Right lobe of liver (tissue), 6 donors: ENCODE results near the gene KRTAP26-1. TPM values are rescaled to one million over a fixed set of nuclear protein-coding genes. Genes with fewer than 3 reads are reported as not detected.

ENCODE experiments used
- ATAC-seq, 4 donors: fragments of 200-7000 bp; cut with Tn5 transposase; one replicate each; pipeline ENCODE4 v1.9.1; 2020; ENCODE audit warnings: mild to moderate bottlenecking in 4 of 4, moderate library complexity in 4 of 4
- DNase-seq, 3 donors: peaks; one replicate each; pipeline ENCODE4 v3.0.0-alpha.2; 2020
- H3K27ac ChIP-seq, 3 donors: fragments of 200-600 bp; one replicate each; pipeline ENCODE4 v1.8.0; 2022
- H3K27me3 ChIP-seq, 2 donors: fragments of 200-600 bp; one replicate each; pipeline ENCODE4 v1.8.0; 2022
- H3K36me3 ChIP-seq, 4 donors: fragments of 200-600 bp; sonication (generic) in 1 of 4; one replicate each; pipeline versions ENCODE4 v1.5.1 to v1.8.0; 2017 to 2022; ENCODE audit warnings: control low read depth in 1 of 4
- H3K4me1 ChIP-seq, 4 donors: fragments of 200-600 bp; sonication (generic) in 1 of 4; one replicate each; pipeline versions ENCODE4 v1.5.1 to v1.8.0; 2017 to 2022; ENCODE audit warnings: control low read depth in 1 of 4
- H3K4me3 ChIP-seq, 3 donors: fragments of 200-600 bp; one replicate each; pipeline ENCODE4 v1.8.0; 2022
- H3K9me3 ChIP-seq, 4 donors: fragments of 200-600 bp; sonication (generic) in 1 of 4; one replicate each; pipeline versions ENCODE4 v1.5.1 to v1.8.0; 2017 to 2022; ENCODE audit warnings: control low read depth in 1 of 4
- POLR2A ChIP-seq: fragments of 450-650 bp; IDR thresholded peaks from one replicate; pipeline ENCODE4 v1.6.1; 2017; ENCODE audit warnings: antibody characterized with exemption, mild to moderate bottlenecking
- whole genome bisulfite sequencing: methylation state at CpG from one replicate; pipeline ENCODE4 v1.1.6; 2018; ENCODE audit warnings: low coverage, low lambda C conversion rate; ENCODE audit not compliant: insufficient coverage; ENCODE audit errors: missing lambda C conversion rate; 5-methylcytosine and 5-hydroxymethylcytosine counted together
- intact Hi-C, 2 donors: fragments of 100-400 bp; cut with DNase I; formaldehyde crosslinking; loops; one replicate each; pipeline versions ENCODE4 v1.11.2 to v1.14.1; 2022
- total RNA-seq, 6 experiments: library from RNA; depleted of rRNA in 2 of 6; stranded (reverse); fragments of >200 nt in 2 of 6; fragmentation: NEBNext Ultra II Directional in 3 of 6; extraction: Animal tissue kit (Norgen Biotek cat#: 25700) in 3 of 6; gene quantifications; one replicate each; pipeline versions ENCODE4 v1.1.0 to v1.2.4, GENCODE V29; 2016 to 2023
- TF ChIP-seq, protein P1 (sequence below), 4 donors: fragments of 200-600 bp in 3 of 4; fragments of 450-650 bp in 1 of 4; IDR thresholded peaks; one replicate each; pipeline versions ENCODE4 v1.5.1 to v1.8.0; 2016 to 2022; ENCODE audit warnings: antibody characterized with exemption in 4 of 4, mild to moderate bottlenecking in 2 of 4
- donor health status: DM: no; HTN: yes; CAD: no.
- donor health status: DM: no; HTN: no; CAD: no.
- donor health status: DM: no; HTN: no; CAD: no.
- donor health status: DM: no; HTN: yes; CAD: no.
- donor health status: DM: no; HTN: yes; CAD: no.

KRTAP26-1 gene
- total RNA-seq, 6 experiments from 2014 or later: not detected

DNA sequence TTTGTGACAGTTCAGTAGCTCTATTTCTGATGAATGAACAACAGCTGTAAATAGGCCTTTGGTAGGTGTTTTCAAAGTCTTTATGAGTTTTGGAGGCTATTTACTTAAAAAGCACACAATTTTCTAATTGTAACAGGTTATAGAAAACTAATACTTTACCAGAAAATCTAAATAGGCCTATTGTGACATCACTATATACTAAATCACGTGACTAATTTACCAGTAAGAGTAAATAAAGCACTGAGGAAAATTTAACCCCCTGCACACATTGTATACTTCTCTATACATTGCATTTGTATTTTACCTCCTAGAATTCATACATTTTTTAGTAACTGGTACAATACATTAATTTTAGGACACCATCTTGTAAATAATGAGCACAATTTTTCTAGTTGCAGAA is 15.0 kb downstream of the KRTAP26-1 start:
- intact Hi-C loops: no loop called here
- Histone ChIP-seq H3K27ac (no peak overlapping the region), H3K9me3 (no peaks in the 10 kb centered on the region), H3K27me3 (no peaks in the 10 kb centered on the region), H3K4me1 (no peaks in the 10 kb centered on the region), H3K4me3 (no peak overlapping the region), H3K36me3 (no peaks in the 10 kb centered on the region)
- DNase-seq: no peak
- WGBS: 15% methylated on average over 1 of the region's 1 CpG
- TF ChIP-seq, protein P1, sequence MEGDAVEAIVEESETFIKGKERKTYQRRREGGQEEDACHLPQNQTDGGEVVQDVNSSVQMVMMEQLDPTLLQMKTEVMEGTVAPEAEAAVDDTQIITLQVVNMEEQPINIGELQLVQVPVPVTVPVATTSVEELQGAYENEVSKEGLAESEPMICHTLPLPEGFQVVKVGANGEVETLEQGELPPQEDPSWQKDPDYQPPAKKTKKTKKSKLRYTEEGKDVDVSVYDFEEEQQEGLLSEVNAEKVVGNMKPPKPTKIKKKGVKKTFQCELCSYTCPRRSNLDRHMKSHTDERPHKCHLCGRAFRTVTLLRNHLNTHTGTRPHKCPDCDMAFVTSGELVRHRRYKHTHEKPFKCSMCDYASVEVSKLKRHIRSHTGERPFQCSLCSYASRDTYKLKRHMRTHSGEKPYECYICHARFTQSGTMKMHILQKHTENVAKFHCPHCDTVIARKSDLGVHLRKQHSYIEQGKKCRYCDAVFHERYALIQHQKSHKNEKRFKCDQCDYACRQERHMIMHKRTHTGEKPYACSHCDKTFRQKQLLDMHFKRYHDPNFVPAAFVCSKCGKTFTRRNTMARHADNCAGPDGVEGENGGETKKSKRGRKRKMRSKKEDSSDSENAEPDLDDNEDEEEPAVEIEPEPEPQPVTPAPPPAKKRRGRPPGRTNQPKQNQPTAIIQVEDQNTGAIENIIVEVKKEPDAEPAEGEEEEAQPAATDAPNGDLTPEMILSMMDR (IDR thresholded peaks at IDR 0.05): no peak
- no peak for TF ChIP-seq POLR2A
- ATAC-seq: no peak

DNA sequence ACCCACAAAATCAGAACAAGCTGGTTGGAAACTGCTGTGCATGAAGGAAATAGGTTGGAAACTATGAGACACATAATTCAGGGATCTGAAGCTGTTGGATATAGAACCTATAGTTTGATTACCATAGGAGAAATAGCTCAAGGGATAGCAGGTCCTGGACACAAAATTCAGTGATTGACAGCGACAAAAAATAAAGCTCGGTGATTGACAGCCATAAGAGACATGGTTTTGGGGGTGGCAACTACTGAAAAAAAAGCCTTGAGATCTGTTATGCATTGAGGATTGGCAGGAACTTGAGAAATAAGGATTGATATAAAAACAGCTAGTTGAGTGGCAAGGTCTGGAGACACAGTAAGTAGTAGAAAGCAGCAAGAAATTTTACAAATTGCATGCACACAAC is 30.9 kb downstream of the KRTAP26-1 start, which contains the start of gene KRTAP25-1:
Gene KRTAP25-1, minus strand, starts transcription at position 300 of the 400 bp plus-strand sequence. Its CDS starts 24 bp downstream, at position 276.
- Histone ChIP-seq H3K4me1 (no peaks in the 10 kb centered on the region), H3K36me3 (no peaks in the 10 kb centered on the region), H3K27me3 (no peaks in the 10 kb centered on the region), H3K4me3 (no peak within 1 kb of the TSS), H3K27ac (no peak within 1 kb of the TSS), H3K9me3 (no peaks in the 10 kb centered on the region)
- DNase-seq (no peak), ATAC-seq (no peak)
- WGBS: 80% methylated on average over 2 of the region's 2 CpGs
- TF ChIP-seq POLR2A: no peak
- TF ChIP-seq, protein P1 (IDR thresholded peaks at IDR 0.05): no peak
- intact Hi-C loops: no loop called here

DNA sequence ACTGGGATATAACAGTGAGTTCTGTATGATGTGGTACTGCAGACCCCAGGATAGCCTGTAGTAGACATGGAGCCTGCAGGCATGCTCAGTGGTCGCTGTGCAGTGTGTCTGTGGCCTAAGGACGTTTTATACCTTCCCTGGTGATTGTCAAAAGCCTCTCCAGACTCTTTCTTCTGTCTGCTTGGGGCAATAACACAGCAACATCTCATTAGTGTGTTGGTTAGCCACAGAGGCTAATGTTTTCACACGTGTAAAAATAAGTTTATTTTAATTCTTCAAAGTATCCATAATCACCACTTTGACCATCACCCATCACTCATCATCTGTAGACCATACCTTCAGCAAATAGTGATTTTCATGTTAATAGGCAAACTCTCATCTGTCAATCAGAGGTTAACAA is 37.3 kb downstream of the KRTAP26-1 start, which contains the start of gene KRTAP24-1:
Gene KRTAP24-1, minus strand, starts transcription at position 101 of the 400 bp plus-strand sequence. Its CDS starts 18 bp downstream, at position 83.
- no peaks in the 10 kb centered on the region for H3K4me1 ChIP-seq
- TF ChIP-seq, protein P1 (IDR thresholded peaks at IDR 0.05): no peak
- TF ChIP-seq POLR2A: no peak
- no peaks in the 10 kb centered on the region for H3K27me3 ChIP-seq
- H3K4me3 ChIP-seq: no peak within 1 kb of the TSS
- DNase-seq (no peak), ATAC-seq (peak in 1 of 4 donors; percentile 33)
- no peaks in the 10 kb centered on the region for H3K9me3 ChIP-seq
- H3K27ac ChIP-seq: no peak within 1 kb of the TSS
- H3K36me3 ChIP-seq: no peaks in the 10 kb centered on the region
- 25% methylated on average over 2 of the region's 3 CpGs for WGBS
- intact Hi-C loops: no loop called here

DNA sequence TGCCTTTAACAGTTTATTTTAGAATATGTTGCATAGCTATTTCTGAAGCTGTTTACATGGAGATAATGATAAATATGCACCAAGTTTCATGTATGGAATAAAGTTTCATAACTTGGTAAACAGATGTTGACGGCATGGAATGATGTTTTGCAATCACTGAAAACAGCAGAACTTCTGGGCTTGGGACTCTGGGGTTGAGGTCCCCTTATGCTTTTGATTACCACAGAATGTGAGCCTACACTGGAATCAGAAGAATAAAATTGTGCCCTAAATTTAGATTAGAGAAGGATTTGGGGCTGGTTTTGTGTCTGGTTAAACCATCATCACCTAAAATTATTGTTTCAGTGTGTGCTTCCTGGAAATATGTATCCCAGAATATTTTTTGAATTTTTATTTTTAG is 48.5 kb downstream of the KRTAP26-1 start:
- Histone ChIP-seq H3K4me3 (no peak overlapping the region), H3K27me3 (no peaks in the 10 kb centered on the region), H3K9me3 (no peaks in the 10 kb centered on the region), H3K4me1 (no peaks in the 10 kb centered on the region), H3K36me3 (no peaks in the 10 kb centered on the region), H3K27ac (no peak overlapping the region)
- WGBS: 21% methylated on average over 1 of the region's 1 CpG
- no peak for ATAC-seq
- DNase-seq: no peak
- no peak for TF ChIP-seq POLR2A
- TF ChIP-seq, protein P1 (IDR thresholded peaks at IDR 0.05): no peak
- intact Hi-C loops: no loop called here

DNA sequence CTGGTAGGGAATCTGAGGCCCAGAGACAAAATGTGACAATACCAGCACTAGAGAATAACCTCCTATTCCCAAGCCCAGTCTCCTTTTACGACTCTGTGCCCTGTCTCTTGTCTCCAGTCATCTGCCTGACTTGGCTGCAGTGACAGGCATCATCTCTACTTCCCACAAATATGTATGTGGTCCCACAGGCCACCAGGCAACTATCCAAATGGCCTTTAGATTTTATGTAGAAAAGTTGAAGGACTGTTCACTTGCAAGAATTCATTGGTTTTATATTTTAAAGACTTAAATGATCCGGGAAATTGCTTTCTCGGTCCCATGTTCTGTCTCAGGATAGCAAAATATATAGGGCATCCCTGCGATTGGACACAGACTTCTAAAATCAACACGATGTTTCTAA is 49.0 kb downstream of the KRTAP26-1 start:
- ATAC-seq (no peak), DNase-seq (no peak)
- H3K9me3 ChIP-seq: no peaks in the 10 kb centered on the region
- TF ChIP-seq, protein P1 (IDR thresholded peaks at IDR 0.05): no peak
- no peak for TF ChIP-seq POLR2A
- H3K4me1 ChIP-seq: no peaks in the 10 kb centered on the region
- 45% methylated on average over 5 of the region's 5 CpGs for WGBS
- intact Hi-C loops: no loop called here
- no peak overlapping the region for H3K27ac ChIP-seq
- no peaks in the 10 kb centered on the region for H3K27me3 ChIP-seq
- no peaks in the 10 kb centered on the region for H3K36me3 ChIP-seq
- H3K4me3 ChIP-seq: no peak overlapping the region
